CD4-positive, alpha-beta T cell treated with Interleukin-4 for 1 hour (primary cell): ENCODE measurements around the gene CLRN3.

Experiments used
- DNase-seq, 2 donors: peaks; one replicate each; pipeline ENCODE4 v3.0.0-alpha.2; 2020 to 2022

The CLRN3 gene

DNA sequence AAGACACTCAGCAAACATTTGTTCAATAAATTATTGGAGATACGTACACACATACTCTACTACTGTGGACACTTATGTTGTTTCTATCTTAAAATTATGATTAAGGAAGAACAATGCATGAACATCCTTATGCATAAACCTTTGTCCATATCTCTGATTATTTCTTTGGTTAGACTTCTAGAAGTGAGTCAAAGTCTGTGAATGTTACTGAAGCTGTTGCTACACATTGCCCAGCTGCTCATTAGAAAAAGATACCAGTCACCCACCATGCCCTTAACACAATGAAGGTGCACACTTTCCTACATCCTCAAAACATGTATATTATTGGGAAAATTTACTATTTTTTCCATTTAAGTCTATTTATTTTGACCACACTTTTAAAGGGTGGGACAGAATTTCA is 1.4 kb upstream of the CLRN3 start:
- DNase-seq: no peak

DNA sequence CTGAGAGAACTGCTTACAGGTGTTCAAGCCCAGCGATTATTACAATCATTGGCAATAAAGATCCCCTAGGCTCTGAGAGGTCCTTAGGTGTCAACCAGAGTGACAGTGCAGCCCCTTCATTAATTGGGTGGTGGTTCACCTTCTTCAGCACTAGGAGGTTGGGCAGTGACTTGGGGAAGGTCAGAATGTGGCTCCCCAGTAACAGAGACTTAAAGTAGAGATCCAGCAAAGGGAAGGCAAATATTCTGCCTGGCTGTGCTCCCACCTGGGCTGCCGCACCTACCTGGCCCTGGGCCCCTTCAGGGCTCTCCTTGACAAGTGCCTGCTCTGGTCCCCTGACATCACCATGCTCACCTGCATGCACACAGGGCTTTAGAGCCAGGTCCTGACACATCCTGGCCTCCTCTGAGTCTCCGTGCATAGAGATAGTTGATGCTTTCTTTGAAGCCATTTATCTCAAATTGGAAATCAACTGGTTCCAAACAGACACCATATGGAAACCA is 1.9 kb downstream of the CLRN3 start:
- DNase-seq: no peak

DNA sequence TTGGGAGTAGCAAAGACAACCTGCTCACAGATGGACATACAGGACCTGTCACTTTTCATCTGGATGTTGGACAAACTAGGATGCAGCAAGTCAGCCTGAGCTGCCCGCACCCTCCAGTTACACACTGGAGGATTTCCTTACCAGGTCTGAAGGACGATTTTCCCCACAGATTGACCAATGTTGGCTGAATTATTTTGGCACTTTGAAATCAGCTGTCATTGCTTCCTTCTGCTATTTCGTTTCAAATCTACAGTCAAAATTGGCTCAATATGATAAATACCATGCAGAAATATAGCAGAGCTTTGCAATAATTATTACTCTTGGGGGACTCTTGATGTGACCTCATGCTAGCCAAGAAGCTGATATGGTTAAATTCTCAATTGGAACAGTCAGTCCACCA is 2.5 kb downstream of the CLRN3 start:
- DNase-seq: no peak

DNA sequence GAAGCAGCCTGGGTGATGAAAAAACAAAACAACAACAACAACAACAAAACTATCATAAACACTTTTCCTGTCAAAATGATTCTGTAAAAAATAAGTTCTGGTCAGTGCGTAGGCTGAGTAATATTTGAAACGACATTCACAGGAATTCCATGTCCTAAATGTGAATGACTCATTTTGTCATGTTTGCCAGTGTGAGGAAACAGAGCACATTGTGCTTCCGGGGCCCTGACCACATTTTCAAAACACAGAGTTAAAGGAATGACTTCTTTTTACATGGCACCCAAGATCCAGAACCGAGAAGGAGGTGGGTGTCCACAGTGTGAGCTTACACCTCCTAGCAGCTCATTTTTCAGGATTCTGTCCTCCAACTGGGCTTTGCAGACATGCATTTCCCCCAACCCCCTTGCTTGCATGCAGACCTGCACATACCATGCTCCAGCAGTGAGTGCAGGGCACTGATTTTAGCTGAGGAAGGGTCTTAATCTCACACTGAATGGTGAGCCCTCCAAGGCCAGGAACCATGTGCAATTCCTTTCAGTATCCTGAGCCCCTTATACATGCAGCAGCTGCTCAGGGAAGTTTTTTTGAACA is 3.0 kb downstream of the CLRN3 start:
- peak; percentile 9 to 32 for DNase-seq

DNA sequence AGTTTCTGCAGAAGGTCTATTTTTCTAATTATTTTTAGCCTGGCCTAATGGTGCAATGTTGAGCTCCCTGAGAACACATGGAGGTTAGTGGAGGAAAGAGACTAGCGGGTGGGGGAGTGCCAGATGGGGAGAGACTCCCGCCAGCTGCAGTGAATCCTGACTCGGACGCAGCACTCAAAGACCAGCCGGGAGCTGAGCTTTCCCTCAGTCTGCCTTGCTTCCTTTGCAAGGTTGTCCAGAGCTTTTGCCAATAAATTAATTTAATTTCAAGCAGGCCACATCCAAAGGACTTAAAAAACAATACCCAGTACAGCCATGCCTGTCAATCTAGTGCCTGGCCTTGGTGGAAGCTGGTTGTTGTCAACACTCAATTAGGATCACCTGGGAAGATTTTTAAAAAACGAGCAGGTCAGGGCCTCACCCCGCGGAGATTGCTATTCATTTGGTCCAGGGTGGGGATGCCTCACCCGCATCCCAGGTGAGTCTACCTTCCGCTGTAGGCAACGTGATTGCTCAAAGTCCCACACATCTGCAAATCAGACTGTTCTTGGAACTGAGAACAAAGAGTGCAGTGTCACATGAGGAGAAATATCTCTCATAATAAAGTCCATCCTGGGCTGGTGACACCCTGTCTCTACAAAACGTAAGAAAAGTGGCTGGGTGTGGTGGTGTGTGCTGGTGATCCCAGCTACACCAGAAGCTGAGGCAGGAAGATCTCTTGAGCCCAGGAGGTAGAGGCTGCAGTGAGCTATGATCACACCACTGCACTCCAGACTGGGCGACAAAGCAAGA is 4.0 kb downstream of the CLRN3 start:
- DNase-seq: no peak

DNA sequence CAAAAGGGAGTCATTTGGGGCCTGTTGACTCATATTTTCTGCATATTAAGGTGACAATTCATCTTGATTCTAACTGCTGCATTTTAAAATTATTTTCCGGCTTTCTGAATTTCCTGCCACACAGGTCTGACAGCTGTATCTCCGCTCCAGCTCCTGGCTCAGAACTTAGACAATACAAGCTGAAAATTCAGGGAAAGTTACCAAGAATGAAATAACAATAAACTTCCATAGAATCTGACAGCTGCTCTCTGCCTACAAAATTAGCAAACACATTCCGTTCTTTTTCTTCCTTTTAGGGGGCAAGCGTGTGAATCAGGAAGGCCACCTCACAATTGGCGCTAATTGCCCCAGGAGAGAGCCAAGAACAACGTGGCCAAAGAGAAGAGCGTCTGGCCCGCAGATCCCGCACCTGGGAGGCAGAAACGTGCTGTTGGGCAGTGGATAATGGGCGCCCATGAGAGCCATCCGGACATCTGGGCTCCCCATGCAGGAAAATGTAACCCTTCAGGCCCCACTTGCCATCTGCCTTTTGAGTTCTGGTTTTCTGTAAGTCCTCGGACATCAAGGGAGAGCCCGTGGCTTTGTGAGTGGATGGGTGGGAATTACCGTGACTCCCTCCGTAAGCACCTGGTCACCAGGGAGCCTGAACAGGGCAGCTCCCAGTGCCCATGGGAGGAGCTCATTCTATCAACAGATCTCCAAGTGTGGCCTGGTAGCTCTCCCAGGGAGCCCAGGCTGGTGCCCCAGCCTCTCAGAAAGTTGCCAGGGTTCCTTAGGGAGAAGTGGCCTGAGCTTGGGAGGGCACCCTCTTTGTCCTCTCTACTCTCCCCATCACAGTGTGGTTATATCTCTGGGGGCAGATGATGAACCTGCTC is 5.0 kb downstream of the CLRN3 start:
- no peak for DNase-seq

DNA sequence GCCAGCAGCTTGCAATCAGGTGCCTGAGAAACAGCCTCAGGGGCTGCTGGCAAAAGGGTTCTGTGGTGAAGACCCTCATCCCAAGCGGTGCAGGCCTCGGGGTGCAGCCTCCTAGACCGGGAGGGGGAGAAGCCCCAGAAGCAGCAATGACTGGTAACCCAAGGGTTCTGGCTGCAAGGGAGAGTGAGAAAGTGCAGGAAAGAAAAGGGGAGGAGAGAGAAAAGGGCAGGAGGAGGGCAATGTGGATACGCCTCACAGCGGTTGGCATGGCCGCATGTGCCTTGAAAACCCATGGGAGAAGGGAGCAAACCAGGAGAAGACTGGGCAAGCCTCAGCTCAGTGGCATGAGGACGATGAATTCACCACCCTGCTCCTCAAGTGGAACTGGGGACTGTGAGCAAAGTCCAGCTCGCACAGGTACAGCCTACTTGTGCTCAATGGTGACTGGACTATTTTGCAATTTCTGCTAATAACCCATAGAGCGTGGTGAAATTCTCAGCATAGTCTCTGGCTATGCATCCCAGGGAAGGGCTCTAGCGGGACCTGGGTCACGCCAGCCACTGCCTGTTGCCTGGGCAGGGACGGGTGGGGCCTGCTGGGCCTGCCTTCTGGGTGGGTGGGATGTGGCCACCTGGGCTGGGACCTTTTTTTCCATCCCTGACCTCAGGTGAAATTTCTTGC is 6.2 kb downstream of the CLRN3 start:
- DNase-seq: no peak

DNA sequence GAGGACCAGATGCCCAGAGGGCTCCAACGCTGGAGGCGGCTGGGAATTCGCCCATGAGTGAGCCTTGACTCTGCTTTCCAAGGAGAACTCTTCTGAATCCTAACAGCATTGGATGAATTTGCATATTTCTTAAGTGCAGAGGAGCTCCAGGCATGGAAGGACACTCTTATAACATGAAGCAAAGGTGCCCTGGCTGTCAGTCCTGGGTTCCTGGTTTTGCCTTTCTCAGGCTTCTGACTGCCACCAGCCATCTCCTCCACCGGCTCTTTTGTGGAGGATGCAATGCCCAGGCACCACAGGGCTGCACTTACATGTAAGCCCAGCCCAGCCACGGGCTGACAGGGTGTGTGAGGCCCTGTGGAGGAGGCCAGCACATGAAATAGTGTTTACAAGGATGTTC is 8.2 kb downstream of the CLRN3 start:
- DNase-seq: no peak

DNA sequence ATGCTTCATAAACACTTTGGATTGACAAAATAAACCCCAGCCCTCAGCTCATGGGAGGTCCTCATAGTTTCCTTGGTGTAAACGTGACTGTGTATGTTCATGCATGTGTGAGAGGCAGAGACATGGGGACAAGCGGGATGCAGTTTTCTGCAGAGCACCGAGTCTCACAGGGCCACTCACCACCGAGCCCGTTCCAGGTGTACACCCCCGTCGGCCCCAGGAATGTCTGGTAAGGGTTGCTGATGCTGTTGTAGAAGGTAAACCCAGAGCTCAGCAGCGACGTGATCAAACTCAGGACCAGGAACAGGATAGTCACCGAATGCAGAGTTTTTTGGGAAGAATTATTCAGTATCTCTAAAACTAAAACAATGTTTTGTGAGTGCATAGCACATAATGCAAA is 9.2 kb downstream of the CLRN3 start:
- DNase-seq: no peak

DNA sequence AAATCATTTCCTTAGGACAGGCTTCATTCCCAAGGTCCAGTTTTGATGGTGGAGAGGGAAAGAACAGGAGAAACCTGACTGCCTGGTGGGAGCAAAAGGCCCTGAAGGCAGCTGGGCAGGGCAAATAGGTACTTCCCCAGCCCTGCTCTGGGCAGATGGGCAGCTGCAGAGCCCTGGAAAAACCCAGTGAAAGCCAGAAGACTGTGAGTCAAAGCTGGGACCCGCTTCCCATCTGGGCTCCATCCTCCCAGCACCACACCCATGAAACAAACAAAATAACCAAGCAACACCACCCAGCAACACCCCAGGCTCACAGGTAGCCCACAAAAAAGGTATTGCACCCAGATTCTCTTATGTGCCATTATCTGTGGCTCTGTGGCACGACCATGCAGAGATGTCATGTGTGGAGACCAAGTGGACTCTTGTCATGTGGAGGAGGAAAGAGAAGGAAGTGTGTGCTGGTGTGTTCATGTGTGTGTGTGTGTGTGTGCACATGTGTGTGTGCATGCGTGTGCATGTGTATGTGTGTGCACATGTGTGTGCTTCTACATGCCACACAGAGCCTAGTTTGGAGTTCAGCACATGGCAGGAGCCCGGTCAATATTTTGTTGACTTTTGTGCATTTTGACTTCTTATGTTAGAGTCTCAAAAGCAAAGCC is 9.8 kb downstream of the CLRN3 start:
- DNase-seq: peak in 1 of 2 donors; percentile 52

DNA sequence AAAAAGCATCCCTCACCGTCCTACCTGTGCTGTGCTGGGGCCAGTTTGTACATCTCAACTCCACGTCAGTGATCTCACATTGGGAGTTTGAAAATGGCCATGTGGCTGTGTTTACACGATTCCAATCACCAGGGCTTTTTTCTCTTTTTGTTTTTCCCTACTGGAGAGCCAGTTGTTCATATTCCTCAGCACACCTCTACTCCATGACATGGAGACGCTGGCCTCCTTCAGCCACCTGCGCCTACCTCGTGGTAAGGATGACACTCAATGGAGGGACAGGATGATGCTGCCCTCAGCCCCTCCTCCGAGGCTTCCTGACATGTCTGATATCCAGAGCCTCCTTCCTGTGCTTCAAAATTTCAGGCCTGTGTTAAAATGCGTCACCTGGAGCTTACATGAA is 10.3 kb downstream of the CLRN3 start:
- DNase-seq: no peak

DNA sequence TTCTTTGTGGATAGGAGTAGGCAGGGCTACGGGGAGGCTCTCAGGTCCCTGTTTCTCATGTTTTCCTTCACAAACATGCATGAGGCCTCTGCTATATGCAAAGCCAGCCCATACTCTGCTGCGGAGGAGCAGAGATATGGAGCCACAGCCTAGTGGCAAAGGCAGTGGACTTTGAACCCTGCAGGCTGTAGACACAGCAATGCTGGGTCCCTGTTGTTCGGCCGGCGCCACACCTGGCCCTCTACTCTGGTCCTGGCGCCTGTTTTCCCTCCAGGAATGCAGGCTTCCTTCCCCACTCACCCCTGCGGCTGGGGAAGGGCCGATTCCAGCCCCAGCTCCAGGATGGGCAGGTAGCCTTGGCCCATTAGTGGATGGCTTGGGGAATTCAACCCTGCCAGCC is 11.5 kb downstream of the CLRN3 start:
- no peak for DNase-seq

DNA sequence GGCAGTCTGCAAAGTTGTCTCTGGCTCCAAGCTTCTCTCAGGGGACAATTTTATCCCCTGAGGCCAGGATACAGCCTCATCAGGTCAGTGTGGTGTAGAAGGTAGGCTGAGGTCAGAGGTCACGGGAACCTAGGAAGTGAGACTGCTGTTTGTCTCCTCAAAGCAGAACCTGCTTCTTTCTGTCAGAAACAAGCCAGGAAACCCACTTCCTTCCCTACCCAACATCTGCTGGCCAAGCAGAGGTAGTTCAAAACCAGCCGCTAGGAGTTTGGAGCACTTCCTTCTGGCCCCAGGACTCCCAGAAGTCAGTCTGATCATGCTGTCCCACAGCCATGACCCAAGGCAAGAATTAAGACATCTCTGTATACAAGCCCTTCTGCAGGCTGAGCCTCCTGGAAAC is 12.2 kb downstream of the CLRN3 start:
- DNase-seq: peak; percentile 21 to 50

DNA sequence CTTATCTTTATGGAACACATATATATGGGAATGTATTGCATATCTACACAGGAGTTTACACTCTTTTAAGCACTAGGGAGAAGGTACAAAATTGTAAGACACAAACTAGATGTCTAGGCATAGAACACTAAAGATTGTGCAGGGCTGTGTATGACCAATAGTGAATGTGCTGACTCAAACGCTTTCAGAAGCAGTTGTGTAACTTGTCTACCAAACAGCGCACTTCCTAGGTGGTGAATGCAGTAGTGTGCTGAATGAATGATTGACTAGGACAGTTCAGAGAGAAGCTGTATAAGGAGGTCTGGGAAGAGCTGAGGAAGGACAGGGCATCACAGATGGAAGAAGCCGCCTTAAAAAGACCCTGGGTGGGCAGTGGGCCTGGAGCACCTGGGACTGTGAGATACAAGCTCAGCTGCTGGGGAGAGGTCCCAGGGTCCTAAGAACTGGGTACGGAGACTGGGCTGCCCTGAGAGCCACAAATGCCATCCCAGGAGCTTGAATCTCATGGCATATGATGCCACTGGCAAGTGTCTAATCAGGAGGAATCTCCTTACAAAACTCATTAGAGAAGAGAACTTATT is 14.2 kb downstream of the CLRN3 start:
- DNase-seq: no peak

DNA sequence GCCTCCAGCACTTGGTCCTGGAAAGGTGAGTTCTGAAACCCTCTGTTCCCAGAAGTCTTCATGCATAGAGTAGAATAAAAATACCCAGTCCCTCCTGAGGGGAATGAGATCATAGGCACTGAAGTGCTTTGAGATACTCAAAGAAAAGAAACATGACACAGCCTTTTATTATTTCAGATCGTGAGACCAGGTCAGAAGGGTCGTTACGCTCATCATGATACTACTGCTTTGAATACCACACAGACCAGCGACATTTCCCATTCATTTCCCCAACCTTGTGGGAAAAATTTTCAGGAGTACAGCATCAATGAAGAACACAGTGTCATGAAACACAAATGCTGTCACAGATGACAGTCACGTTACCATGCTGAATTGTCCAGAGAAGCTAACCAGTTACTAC is 15.0 kb downstream of the CLRN3 start:
- DNase-seq: no peak

DNA sequence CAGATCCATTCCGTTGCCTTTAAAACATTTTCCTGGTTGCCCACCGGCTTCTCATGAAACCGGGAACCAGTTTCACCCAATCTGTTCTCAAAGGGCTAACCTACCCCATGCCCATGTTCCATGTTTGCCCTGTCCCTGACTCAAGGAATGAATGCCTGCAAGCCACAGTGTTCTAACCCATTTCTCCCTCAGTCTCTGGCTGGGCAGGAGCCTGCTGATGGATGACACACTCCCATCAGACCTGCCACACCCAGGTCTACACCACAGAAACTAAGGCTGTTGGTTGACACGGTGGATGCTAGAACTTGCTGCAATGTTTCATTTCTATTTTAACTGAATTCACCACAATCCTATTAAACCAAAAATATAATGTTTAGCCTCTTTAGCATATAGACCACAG is 15.6 kb downstream of the CLRN3 start:
- DNase-seq: no peak

DNA sequence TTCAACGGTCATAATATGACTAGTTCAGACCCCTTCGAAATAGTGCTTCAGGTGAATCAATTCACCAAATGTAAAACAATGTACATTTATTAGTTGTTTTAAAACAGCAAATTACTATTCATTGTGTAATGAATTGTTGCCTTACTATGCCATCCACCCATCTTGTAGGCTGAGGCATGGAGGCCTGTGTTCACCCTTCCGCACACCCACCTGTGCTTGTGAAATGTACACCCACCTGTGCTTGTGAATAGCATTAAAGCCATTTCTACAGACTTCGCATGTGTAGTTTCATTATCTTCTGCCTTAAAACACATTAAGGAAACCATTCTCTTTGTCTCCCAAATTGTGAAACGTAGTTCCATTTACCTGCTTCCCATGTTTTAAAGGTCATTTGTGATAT is 16.8 kb downstream of the CLRN3 start:
- DNase-seq: no peak

DNA sequence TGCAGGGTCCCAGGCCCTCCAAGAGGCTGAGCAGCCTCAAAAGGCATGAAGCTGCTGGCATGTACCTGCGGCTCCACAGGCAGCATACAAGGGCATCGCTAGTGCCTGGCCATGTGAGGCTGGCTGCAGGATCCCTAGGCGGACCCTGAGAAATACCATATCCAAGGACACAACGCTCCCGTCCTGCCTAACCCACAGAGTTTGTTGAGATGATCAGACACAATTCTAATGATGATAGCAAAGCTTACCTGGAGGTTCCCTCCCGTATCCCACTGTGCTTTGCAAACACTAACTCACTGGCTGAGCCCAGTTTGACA is 17.3 kb downstream of the CLRN3 start:
- DNase-seq: no peak

DNA sequence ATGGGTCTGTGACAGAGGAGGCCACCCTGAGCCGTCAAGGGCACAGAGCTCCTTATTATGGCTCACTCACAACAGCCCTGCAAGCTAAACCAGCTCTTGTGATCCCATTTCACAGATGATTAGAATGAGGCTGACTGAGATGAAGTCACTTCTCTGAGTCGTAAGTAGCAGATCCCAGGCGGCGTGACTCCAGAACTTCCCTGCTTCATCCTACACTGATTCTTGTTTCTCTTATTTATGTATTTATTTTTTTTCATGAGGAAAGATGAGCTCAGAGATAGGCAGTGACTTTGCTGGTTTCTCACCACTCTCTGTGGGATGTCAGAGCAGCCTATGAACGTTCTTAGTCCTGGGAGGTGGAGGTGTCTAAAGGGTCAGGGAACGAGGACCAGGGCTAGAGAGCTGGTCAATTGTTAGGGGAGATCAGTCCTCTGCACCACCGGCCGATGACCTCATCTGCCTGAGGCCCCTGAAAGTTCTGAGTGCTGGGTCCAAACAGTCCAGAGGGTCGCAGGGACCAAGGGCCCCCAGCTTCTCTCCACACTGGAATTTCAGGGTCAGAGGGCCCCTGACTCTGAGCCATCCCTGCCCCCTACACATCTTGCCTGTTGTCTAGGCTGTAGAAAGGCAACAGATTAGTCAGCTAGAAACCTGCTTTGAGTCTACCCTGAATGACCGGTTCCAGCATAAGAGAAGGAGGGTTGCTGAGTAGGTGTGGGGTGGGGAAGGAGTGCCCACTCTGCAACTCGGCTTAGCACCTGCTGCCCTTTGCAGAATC is 17.9 kb downstream of the CLRN3 start:
- DNase-seq: no peak

DNA sequence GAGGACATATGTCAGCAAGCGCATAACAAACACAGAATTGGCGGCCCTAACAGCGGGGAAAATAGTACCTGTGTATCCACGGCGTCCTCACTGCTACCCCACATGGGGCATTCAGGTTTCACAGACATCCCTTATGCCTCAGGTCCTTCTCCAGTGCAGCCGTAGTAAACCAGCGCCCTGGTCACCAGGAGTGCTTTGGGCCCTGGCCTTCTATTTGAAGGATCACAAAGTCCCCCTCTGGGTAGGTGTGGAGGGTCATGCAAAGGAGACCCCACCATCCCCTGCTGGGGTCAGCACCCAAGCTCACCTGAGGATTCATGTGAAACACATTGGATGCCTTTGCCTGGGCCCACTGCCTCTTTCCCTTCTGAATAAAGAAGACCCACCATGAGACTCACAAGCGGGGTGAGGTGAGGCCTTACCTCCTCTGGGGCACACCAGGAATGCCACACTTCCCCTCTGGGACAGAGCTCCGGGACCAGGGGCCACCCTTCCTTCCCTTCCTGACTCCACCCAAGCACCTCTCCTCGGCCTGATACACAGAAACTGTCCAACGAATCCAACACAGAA is 18.8 kb downstream of the CLRN3 start:
- no peak for DNase-seq
